Activated CD4-positive, alpha-beta T cell treated with anti-CD3 and anti-CD28 coated beads, Interleukin-10, Interleukin-2, amounts not matched to agents 100 ng/mL and 50 ng/mL, durations not matched to agents 16 hours and 8 hours (primary cell): ENCODE measurements around the gene STK11.
A peak's percentile ranks its signal among the peaks of the same experiment; 100 is the strongest.

Experiments used
- DNase-seq: peaks from one replicate; pipeline ENCODE4 v3.0.0-alpha.2; 2020

Gene STK11

GRCh38 chr19:1211494-1212234, 6.1 kb downstream of the STK11 start:
- no peak for DNase-seq

GRCh38 chr19:1213391-1214286, 8.1 kb downstream of the STK11 start:
- DNase-seq, result peak; percentile 81

DNA sequence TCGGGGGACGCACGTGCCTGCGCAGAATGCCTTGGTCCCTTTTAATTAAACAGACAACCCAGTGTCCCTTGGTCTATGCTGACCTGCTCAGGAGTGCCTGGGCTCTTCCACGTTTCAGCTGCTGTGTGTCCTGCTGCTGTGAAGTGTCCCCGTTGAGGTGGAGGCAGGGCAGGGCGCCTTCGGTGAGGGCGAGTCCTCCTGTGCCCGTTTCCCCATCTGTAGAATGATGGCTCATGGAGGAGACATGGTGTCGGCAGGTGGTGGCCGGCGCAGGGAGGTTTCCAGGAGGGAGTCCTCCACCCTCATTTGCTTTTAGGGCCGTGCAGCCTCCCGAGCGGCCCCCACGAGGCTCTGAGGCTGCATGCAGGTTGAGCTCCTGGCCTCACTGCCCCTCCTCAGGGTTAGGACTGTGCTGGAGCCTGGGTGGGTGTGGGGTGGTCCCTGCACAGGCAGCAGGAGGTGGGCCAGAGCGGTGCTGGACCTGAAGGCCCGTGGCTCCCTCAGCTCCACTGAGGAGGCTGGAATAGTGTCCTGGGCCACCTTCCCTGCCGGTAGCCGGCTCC, 8.8 kb downstream of the STK11 start:
- no peak for DNase-seq

- no peak for DNase-seq
Observed at GRCh38 chr19:1214862-1215731, 9.5 kb downstream of the STK11 start.

GRCh38 chr19:1216756-1217155, 11.2 kb downstream of the STK11 start:
- DNase-seq, result no peak

GRCh38 chr19:1217366-1217765, 11.8 kb downstream of the STK11 start:
- DNase-seq, result no peak

GRCh38 chr19:1218751-1219567, 13.4 kb downstream of the STK11 start:
- DNase-seq, result no peak

DNA sequence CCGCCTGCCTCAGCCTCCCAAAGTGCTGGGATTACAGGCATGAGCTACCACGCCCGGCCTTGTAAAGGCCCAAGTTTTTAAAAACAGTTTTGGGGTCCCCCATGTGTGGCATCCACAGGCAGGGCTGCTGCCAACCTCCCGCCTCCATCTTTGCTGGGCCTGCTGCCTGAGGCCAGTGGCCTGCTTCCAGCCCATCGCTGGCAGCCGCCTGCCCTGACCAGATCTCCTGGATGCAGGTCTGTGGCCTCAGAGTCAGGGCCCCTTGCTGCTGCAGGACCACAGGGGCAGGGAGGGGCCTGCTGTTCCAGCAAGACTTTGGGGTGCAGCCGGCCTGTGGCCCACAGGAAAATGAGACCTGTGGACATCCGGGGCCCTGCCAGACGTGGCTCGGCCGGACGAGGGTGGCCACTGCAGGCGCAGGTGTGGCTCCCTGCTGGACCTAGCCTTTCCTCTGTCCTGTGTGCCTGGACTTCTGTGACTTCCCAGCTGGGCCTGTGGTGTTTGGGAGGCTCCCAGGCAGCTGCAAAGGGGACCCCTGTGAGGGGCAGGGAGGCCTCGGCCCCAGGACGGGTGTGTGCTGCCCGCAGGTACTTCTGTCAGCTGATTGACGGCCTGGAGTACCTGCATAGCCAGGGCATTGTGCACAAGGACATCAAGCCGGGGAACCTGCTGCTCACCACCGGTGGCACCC, 14.4 kb downstream of the STK11 start:
- DNase-seq, result no peak

DNA sequence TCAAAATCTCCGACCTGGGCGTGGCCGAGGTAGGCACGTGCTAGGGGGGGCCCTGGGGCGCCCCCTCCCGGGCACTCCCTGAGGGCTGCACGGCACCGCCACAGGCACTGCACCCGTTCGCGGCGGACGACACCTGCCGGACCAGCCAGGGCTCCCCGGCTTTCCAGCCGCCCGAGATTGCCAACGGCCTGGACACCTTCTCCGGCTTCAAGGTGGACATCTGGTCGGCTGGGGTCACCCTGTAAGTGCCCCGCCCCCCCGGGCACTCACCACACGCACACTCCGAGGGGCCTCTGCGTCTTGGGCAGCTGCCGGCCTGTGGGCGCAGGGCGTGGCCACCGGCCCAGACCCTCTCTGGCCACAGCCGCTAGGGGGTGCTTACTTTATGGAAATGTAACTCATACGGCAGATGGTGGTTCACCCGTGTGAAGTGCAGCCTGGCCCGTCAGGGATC, 14.9 kb downstream of the STK11 start:
- DNase-seq, result no peak

- no peak for DNase-seq
Observed at GRCh38 chr19:1220976-1221903, 15.7 kb downstream of the STK11 start.

DNA sequence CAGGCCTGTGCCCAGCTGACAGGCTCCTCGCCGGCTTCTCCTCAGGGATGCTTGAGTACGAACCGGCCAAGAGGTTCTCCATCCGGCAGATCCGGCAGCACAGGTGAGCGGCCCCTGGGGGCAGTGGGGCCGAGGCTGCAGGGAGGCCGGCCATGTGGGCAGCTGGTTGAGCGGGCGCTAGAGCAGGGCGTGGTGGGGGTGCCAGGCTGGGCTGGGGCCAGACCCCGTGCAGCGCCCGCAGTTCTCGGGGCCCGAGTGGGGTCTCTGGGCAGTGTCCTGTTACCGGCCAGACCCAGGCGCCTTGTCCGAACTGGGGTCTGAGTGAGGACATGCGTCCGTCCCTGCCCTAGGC, 16.3 kb downstream of the STK11 start:
- no peak for DNase-seq

DNA sequence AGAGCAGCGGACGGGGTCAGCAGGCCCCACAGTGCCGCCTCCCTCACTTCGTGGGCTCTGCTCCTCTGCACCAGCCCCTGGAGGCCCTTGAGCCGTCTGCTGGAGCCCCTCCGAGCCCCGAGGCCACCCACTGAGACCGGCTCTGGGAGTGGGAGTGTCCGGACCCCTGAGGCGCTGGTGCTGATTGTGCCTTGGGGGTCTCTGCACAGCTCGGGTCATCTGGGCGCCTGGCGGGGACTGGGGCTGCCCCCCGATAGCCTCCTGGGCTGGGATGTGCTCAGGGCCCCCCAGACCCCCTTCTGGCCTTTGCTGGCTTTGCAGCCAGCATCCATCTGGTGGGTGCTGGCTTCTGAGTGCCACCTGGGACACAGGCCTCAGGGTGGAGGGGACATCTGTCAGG, 16.8 kb downstream of the STK11 start:
- DNase-seq, result no peak

DNA sequence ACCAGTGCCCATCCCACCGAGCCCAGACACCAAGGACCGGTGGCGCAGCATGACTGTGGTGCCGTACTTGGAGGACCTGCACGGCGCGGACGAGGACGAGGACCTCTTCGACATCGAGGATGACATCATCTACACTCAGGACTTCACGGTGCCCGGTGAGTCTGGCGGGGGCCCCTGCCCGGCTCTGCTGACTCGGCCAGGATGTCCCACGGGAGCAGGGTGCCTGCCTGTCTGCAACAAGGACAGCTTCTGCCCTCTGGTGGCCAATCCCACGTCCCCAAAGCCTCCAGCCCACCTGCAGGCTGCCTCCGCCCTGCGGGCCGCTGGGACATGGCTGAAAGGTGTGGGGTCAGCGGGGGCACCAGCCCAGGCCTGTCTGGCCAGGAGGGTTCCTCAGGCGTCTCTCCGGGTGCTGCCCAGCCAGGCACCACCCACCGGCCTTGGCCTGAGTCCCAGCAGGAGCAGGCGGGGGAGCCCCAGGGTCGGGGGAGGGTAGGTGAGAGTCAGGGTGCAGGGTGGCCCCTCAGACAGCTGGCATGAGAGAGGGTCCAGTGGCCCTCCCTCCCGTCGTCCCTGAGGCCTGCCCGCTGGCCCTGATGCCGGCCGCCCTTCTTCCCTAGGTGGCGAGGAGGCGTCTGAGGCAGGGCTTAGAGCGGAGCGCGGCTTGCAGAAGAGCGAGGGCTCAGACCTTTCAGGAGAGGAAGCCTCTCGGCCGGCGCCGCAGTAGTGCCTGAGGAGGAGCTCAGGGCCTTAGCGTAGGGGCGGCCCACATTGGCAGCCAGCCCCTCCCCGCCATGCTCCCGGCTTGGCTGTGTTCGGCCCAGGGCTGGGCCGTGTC, 17.7 kb downstream of the STK11 start:
- DNase-seq, result peak; percentile 34

DNA sequence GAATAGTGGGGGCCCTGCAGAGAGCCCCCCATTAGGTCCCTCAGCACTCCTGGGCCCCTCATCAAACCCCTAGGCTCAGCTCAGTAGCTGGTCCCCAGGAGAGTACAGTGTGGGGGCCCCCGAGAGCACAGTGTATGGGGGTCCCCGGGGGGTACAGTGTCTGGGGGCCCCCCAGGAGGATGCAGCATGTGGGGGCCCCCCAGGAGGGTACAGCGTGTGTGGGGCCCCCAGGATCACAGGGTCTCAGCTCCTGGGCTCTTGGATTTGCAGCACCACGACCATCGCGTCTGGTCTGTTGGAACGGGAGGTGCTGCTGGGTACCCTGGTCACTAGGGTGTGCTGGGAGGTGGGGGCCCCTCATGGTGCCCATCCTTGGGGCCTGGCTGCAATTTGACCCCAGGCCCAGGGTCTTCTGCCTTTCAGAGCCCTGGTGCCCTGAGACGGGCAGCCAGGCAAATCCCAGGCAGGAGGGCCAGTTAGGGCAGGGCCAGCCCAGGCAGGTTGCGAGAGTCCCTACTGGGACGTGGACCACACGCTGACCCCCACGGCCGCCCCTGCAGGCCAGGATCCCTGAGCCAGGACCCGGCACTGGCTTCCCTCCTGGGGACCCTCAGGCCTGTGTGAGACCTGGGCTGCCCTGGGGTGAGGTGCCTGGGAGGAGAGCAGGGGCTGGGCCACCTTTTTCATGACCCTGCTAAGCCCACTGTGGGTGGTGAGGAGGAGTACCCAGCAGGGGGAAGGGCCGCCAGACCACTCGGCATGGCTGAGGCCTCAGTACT, 18.7 kb downstream of the STK11 start:
- no peak for DNase-seq

GRCh38 chr19:1224847-1225246, 19.3 kb downstream of the STK11 start:
- DNase-seq, result no peak

- DNase-seq, result no peak
Observed at GRCh38 chr19:1225440-1226226, 20.1 kb downstream of the STK11 start.

DNA sequence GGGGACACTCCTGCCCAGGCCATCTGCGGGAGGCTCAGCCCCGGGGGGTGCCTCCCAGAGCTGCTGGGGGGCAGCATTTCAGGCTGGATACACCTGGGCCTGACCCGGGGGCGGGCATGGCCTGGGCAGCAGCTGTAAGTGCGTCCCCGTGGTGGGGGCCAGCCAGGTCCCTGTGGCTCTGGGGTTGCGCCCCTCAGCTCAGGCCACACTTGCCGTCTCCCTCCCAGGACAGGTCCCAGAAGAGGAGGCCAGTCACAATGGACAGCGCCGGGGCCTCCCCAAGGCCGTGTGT, 20.6 kb downstream of the STK11 start:
- no peak for DNase-seq
